Stomach smooth muscle (tissue), 2 donors: ENCODE measurements around the gene PCTP.

ENCODE experiments used
- H3K27ac ChIP-seq: one replicate; pipeline ENCODE4 v1.7.0; 2013; ENCODE audit warnings: mild to moderate bottlenecking, low read length, inconsistent platforms
- H3K27me3 ChIP-seq, 2 donors: one replicate each; pipeline ENCODE4 v1.7.0; 2013; ENCODE audit warnings: low read length in 2 of 2; ENCODE audit not compliant: insufficient read depth in 2 of 2, control insufficient read depth in 1 of 2
- H3K36me3 ChIP-seq, 2 donors: one replicate each; pipeline ENCODE4 v1.7.0; 2013; ENCODE audit warnings: low read length in 2 of 2; ENCODE audit not compliant: control insufficient read depth in 2 of 2, insufficient read depth in 2 of 2
- H3K4me1 ChIP-seq: one replicate; pipeline ENCODE4 v1.7.0; 2013; ENCODE audit warnings: low read length; ENCODE audit not compliant: control insufficient read depth, insufficient read depth
- H3K4me3 ChIP-seq, 2 donors: one replicate each; pipeline ENCODE4 v1.7.0; 2013; ENCODE audit warnings: low read length in 2 of 2
- H3K9ac ChIP-seq, 2 donors: one replicate each; pipeline ENCODE4 v1.7.0; 2013; ENCODE audit warnings: low read length in 2 of 2, mild to moderate bottlenecking in 1 of 2
- H3K9me3 ChIP-seq, 2 donors: one replicate each; pipeline ENCODE4 v1.7.0; 2013; ENCODE audit warnings: low read length in 2 of 2; ENCODE audit not compliant: control insufficient read depth in 2 of 2
- donor health status: healthy.
- donor health status: Pancreatic carcinoma.

The PCTP gene

GRCh38 chr17:55710829-55711496 is 39.9 kb upstream of the PCTP start:
- Histone ChIP-seq H3K4me1 (peaks cover 17% of the 10 kb centered on the region), H3K27ac (peak overlapping the region; percentile 59), H3K36me3 (no peaks in the 10 kb centered on the region), H3K4me3 (no peak overlapping the region), H3K9ac (no peak overlapping the region), H3K9me3 (no peaks in the 10 kb centered on the region), H3K27me3 (no peaks in the 10 kb centered on the region)

DNA sequence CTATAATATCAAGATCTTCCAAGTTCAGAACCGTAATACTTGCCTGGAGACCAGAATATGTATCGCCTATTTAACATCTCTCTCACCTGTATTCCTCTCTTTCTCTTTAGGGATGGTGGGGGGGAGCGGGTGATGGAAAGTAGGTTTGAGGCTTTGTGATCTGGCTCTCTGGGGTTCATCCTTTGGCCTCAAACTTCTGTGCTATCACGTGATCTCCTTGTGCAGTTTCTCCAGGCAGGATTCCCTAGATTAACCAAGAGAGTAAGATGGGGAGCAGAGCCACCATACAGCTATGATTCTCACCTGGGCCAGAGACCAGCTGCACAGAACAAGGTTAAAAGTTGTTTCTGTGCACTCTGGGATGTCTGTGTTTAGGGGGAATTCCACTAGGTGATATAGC is 33.4 kb upstream of the PCTP start:
- Histone ChIP-seq H3K4me1 (peaks cover 14% of the 10 kb centered on the region), H3K27ac (no peak overlapping the region), H3K36me3 (peaks cover 3 to 10% of the 10 kb centered on the region in 2 donors), H3K4me3 (no peak overlapping the region), H3K9ac (no peak overlapping the region), H3K27me3 (no peaks in the 10 kb centered on the region), H3K9me3 (no peaks in the 10 kb centered on the region)

DNA sequence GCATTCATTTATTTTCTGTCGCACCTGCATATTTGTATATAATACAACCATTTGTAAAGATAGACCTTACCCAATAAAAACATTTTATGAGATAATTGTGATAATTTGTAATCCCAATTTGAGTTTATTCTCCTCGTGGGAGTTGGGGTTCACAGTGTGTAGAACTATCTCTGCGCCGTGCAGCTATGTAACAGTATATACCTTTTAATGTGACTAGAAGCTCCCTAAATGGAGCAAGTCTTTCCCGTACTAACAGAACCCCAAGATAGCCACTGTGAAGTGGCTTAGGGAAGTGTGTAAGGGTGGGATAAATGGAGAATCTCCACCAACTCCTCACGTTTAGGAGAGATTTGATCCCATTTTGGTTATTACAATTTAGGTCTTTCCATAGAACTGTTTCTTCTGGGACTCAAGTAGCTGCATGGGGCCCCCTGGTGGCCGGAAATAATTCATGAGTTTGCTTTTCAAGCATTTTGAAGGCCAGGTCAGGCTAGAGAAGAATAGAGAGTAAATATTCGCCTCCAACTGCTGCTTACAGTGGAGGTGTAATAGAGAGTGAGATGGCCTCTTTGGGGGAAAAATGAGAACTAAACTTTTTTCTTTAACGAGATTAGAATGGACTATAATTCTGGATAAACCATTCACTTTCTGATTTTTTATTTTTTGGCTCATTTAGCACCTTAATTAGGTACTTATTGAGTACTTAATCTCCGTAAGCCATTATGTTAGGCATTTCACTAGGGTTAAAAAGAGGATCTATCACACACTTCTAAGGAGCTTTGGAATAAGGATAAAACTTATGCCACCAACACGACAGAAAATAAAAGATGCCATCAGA is 32.7 kb upstream of the PCTP start:
- H3K9ac ChIP-seq, result no peak overlapping the region
- no peak overlapping the region for H3K4me3 ChIP-seq
- H3K4me1 ChIP-seq, result peaks cover 14% of the 10 kb centered on the region
- H3K36me3 ChIP-seq, result peaks cover 3 to 10% of the 10 kb centered on the region in 2 donors
- no peaks in the 10 kb centered on the region for H3K27me3 ChIP-seq
- H3K9me3 ChIP-seq, result no peaks in the 10 kb centered on the region
- H3K27ac ChIP-seq, result no peak overlapping the region

DNA sequence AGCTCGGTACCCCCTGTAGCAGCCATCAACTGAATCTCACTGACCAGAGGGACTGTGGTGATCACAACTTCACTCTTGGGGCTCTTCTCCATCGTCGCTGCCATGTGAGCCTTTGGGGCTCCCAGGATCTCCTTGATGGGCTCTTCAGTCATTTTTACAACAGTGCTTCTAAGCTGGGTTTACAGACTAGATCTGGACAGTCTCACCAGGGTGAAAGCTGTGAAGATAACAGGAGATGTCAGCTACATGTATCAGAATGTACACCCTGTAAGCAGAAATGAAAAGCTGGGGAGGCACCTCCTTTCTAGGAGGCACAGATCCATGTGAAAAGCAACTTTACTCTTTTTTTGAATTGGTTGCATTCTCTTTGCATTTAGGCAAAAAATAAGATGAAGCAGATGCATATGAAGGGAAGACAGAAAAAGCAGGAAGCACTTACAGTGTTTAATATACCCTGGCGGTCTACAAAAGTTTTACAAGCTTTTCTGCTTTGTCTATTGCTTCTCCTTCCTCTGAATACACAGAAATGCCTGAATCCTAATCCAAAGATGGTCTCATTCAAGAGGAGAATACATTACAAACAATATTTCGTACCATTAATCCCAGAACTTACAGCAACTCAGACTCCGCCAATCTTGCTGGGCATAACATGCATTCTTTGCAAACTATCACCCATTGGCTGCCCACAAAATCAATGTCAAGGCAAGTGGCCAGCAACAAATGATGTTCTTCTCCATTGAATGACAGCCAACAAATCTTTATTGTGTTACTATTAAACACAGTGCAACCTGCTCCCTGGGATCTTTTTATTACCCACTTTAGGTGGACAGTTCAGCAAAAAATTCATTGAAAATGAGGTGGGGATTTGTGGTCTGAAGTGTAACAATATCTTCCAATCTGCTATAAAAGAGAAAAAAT is 29.7 kb upstream of the PCTP start:
- Histone ChIP-seq H3K4me3 (peak overlapping the region; percentile 79 to 83), H3K4me1 (peaks cover 26% of the 10 kb centered on the region), H3K36me3 (peaks cover 3 to 10% of the 10 kb centered on the region in 2 donors), H3K9ac (peak overlapping the region; percentile 14 to 70), H3K9me3 (no peaks in the 10 kb centered on the region), H3K27me3 (no peaks in the 10 kb centered on the region), H3K27ac (peak overlapping the region; percentile 84)

- H3K9me3 ChIP-seq, result no peaks in the 10 kb centered on the region
- peaks cover 36% of the 10 kb centered on the region for H3K4me1 ChIP-seq
- H3K9ac ChIP-seq, result peak overlapping the region; percentile 70 to 90
- H3K27me3 ChIP-seq, result no peaks in the 10 kb centered on the region
- H3K27ac ChIP-seq, result peak overlapping the region; percentile 84
- peak overlapping the region; percentile 79 to 83 for H3K4me3 ChIP-seq
- H3K36me3 ChIP-seq, result peaks cover 3 to 10% of the 10 kb centered on the region in 2 donors
Measured at GRCh38 chr17:55722016-55722736, 28.7 kb upstream of the PCTP start.

GRCh38 chr17:55722742-55723487 is 27.9 kb upstream of the PCTP start, which contains the start of gene TMEM100:
TSS of gene TMEM100 (minus strand) at chr17:55722864. CDS start at chr17:55721070, 1,794 bp downstream.
- Histone ChIP-seq H3K36me3 (peaks cover 3 to 10% of the 10 kb centered on the region in 2 donors), H3K9me3 (no peaks in the 10 kb centered on the region), H3K9ac (peak within 1 kb of the TSS; percentile 70 to 90), H3K4me3 (peak within 1 kb of the TSS; percentile 79 to 83), H3K4me1 (peaks cover 34% of the 10 kb centered on the region), H3K27ac (peak within 1 kb of the TSS; percentile 84), H3K27me3 (no peaks in the 10 kb centered on the region)

- Histone ChIP-seq H3K9ac (peak overlapping the region; percentile 70 to 90), H3K27ac (peak overlapping the region; percentile 84), H3K4me1 (peaks cover 36% of the 10 kb centered on the region)
Measured at GRCh38 chr17:55723488-55723848, 27.4 kb upstream of the PCTP start.

DNA sequence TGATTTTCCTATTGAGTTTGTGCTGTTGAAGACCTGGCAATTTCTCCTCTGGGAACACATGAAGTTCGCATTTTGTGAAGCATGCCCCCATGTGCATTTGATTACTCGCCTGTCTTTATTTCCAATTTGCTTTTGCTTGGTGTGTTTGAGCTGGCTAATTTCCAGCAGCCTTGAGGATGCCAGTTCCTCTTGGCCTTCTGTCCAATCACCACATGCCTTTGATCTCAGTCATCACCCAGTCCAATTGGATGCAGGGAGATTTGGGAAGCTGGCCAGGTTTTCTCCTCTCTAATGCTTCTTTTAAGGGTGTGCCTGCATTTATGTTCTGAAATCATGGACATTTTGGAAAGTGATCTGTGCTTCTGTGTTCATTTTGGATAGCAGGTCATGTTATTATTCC is 24.4 kb upstream of the PCTP start:
- Histone ChIP-seq H3K27ac (peak overlapping the region; percentile 84), H3K4me3 (peak overlapping the region in 1 of 2 donors; percentile 10), H3K4me1 (peaks cover 41% of the 10 kb centered on the region), H3K27me3 (no peaks in the 10 kb centered on the region), H3K36me3 (no peaks in the 10 kb centered on the region), H3K9ac (no peak overlapping the region), H3K9me3 (no peaks in the 10 kb centered on the region)

More at GRCh38 chr17:55723488-55723848, 27.4 kb upstream of the PCTP start:
- peaks cover 3 to 10% of the 10 kb centered on the region in 2 donors for H3K36me3 ChIP-seq
- no peaks in the 10 kb centered on the region for H3K9me3 ChIP-seq
- no peaks in the 10 kb centered on the region for H3K27me3 ChIP-seq
- H3K4me3 ChIP-seq, result peak overlapping the region; percentile 79 to 83

DNA sequence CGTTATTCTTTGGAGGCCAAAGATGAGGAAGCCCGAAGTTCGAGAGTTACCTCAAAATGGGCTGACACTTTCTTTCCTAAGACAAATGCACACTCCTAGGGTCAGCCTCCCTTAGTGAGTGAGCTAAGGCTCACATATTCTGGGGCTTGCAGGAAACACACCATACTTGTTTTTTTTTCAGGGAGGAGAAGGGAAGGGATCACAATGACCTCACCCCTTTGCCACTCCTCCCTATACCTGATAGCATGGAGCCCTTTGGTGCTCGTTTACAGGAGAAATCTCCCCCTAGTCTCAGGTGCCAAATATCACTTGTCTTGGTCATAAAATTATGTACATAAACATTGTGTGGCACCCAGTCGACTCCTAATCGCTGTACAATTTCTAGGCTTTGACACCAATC is 23.6 kb upstream of the PCTP start:
- Histone ChIP-seq H3K27ac (peak overlapping the region; percentile 84), H3K4me3 (no peak overlapping the region), H3K36me3 (no peaks in the 10 kb centered on the region), H3K9me3 (no peaks in the 10 kb centered on the region), H3K4me1 (peaks cover 49% of the 10 kb centered on the region), H3K9ac (no peak overlapping the region), H3K27me3 (no peaks in the 10 kb centered on the region)
